GM11168 (cell line): Measurements from ENCODE around the gene RABL2B.

Experiments
- in situ Hi-C: fragments of 300-500 bp; cut with MboI; formaldehyde crosslinking; loops from one replicate; pipeline ENCODE4 v1.12.0; 2022; ENCODE audit warnings: low sequenced_read_pairs; ENCODE audit not compliant: unreplicated experiment

RABL2B gene

DNA sequence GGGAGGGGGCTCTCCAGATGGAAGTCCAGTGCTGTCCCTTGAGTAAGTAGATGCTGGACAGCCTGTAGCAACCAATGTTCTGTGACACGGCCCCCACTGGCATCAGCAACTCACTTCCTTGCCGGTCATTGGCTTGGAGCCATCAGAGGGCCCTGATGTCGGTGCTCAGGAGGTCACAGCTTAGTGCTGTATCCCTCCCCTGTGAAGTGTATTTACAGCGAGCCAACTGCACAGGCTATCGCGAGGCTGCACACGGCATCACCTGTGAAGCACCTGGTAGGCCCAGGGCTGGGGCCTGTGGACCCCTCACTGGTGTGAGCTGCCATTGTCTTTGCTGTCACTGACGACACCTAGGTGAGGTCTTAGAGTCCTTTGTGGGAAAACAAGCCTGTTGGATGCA is 58.8 kb downstream of the RABL2B start:
- in situ Hi-C loops: no loop called here

DNA sequence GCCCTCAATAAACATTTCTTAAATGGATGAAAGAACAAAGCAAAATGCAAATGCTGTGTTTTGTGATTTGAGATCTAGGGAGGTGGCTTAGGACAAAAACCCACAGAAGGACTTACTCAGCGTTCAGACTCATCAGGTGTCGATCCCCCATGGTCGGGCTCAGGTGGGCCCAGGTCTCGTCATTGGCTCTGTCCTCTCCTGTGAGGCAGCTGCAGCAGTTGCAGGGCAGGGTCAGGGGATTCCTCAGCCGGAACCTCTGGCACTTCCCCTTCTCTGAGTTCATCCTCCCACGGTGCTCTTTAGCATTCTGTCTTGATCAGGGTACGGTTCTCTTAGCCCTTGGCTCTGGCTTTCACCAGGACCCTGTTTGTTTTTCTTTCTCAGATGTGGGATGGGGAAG is 59.4 kb downstream of the RABL2B start:
- in situ Hi-C loops: no loop called here

DNA sequence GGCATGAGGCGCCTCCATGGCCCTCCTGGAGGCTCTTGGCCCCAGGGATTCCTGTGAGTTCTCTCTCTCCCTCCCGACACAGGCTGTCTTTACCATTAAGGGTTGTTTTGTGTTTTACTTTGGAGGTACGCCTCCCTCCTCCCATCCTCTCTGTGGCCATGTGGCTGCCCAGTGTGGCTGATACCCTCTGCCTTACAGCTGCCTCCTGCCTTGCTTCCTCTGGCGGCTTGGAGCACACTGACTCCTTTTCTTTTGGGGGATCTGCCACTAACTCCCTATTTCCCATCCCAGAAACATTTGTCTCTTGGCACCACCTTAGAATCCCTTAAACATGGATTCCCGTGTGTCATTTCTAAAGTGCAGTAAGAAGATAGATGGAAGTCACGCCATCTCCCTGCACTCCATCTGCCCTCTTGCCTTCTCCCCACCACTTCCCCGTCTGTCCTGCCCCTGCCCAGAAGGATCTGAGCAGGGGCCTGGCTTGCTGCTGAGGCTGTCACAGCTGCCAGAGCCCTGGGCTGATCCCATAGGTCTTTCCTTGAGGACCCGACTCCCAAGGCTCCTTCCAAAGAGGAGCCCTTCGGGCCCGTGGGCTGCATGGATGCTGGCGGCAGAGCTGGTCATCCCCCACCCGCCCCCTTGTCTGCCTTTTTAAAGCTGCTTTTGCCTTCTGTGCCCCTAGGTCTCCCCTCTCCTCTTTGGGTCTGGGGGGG is 60.6 kb downstream of the RABL2B start:
- in situ Hi-C loops: no loop called here

DNA sequence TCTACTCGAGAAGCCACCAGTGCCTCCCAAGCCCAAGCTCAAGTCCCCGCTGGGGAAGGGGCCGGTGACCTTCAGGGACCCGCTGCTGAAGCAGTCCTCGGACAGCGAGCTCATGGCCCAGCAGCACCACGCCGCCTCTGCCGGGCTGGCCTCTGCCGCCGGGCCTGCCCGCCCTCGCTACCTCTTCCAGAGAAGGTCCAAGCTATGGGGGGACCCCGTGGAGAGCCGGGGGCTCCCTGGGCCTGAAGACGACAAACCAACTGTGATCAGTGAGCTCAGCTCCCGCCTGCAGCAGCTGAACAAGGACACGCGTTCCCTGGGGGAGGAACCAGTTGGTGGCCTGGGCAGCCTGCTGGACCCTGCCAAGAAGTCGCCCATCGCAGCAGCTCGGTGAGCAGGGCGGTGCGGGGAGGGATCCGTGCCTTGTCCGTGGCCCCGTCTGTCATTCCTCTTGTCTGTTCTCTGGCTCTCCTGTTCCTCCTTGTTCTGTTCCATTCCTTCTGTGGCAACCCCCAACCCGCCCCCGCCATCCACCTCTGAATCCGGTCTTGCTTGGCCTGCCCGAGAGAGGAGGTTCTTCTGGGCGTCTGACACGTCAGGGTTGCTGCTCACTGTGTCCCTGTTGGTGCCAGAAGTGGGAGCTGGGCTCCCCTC is 61.3 kb downstream of the RABL2B start:
- in situ Hi-C loops: no loop called here

DNA sequence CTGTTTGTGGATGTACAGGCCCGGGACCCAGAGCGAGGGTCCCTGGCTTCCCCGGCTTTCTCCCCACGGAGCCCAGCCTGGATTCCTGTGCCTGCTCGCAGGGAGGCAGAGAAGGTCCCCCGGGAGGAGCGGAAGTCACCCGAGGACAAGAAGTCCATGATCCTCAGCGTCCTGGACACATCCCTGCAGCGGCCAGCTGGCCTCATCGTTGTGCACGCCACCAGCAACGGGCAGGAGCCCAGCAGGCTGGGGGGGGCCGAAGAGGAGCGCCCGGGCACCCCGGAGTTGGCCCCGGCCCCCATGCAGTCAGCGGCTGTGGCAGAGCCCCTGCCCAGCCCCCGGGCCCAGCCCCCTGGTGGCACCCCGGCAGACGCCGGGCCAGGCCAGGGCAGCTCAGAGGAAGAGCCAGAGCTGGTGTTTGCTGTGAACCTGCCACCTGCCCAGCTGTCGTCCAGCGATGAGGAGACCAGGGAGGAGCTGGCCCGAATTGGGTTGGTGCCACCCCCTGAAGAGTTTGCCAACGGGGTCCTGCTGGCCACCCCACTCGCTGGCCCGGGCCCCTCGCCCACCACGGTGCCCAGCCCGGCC is 62.1 kb downstream of the RABL2B start:
- in situ Hi-C loops: no loop called here

DNA sequence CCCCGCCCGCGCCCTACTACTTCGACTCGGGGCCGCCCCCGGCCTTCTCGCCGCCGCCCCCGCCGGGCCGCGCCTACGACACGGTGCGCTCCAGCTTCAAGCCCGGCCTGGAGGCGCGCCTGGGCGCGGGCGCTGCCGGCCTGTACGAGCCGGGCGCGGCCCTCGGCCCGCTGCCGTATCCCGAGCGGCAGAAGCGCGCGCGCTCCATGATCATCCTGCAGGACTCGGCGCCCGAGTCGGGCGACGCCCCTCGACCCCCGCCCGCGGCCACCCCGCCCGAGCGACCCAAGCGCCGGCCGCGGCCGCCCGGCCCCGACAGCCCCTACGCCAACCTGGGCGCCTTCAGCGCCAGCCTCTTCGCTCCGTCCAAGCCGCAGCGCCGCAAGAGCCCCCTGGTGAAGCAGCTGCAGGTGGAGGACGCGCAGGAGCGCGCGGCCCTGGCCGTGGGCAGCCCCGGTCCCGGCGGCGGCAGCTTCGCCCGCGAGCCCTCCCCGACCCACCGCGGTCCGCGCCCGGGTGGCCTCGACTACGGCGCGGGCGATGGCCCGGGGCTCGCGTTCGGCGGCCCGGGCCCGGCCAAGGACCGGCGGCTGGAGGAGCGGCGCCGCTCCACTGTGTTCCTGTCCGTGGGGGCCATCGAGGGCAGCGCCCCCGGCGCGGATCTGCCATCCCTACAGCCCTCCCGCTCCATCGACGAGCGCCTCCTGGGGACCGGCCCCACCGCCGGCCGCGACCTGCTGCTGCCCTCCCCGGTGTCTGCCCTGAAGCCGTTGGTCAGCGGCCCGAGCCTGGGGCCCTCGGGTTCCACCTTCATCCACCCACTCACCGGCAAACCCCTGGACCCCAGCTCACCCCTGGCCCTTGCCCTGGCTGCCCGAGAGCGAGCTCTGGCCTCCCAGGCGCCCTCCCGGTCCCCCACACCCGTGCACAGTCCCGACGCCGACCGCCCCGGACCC is 62.9 kb downstream of the RABL2B start:
- in situ Hi-C loops: no loop called here

DNA sequence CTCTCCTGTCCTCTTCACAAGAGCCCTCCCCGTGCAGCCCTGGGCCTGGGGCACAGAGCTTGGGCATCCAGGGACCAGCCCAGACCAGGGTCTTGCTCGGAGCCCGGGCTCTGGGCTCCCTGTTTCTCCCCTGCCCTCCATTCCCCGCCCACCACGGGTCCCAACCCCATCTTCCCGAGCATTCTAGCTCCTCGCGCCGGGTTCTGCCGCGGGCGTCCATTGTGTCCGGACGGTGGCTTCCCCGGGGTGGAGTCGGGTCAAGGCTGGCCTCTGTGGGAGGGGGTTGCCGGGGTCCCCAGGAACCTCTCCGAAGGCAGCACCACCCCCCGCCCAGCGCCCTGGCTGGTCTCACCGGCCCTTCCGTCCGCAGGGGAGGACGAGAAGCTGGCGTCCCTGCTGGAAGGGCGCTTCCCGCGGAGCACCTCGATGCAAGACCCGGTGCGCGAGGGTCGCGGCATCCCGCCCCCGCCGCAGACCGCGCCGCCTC is 63.6 kb downstream of the RABL2B start:
- in situ Hi-C loops: no loop called here

DNA sequence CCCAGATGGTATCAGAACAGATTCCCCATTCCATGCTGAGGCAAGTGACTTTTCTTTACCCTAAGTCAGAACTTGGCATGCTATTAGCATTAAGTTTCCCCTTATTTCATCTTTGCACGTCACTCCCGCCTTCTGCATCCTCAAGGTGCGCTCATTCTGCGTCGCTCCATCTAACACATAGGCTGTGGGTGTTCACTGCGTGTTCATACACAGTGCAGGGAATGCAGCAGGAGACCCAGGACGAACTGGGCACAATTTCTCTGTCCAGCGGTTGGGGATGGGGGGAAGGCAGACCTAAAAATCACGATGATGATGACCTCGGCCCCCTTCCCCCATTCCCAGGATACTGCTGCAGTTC is 65.1 kb downstream of the RABL2B start:
- in situ Hi-C loops: no loop called here

DNA sequence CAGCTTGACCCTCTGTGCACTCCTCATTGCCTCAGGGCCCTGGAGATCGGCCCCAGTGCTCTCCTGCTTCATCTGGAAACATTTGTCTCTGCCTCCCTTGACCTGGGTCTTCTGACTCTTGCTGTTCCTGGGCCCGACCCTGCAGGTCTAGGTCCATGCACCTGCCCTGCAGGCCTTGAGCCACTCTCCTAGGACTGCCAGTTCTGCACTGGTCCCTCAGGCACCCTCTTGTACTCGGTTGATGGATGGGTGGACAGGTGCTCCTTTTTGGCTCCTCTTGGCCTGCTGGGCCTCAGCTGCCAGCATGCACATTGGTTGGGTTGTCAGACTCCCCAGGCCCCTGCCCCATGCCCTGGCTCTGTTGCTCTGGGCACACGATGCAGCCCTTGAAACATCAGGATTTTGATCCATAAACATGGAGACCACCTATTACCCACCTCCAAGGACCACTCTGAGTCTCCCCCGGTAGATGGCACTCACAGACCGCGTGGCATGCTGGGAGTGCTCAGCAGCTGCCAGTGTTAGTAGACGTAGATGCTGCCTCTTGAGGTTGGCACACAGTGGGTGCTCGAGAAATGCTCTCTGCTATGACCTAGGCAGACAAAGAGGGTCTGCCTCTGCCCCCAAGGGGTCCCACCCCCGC is 65.6 kb downstream of the RABL2B start:
- in situ Hi-C loops: no loop called here
